GM18511 (cell line): Measurements from ENCODE around the gene TRMT1L.

ENCODE experiments used
- ATAC-seq: cut with Tn5 transposase; IDR thresholded peaks from one replicate; pipeline ENCODE4 v1.9.1; 2021; ENCODE audit warnings: mild to moderate bottlenecking, moderate library complexity; ENCODE audit not compliant: unreplicated experiment

TRMT1L gene

DNA sequence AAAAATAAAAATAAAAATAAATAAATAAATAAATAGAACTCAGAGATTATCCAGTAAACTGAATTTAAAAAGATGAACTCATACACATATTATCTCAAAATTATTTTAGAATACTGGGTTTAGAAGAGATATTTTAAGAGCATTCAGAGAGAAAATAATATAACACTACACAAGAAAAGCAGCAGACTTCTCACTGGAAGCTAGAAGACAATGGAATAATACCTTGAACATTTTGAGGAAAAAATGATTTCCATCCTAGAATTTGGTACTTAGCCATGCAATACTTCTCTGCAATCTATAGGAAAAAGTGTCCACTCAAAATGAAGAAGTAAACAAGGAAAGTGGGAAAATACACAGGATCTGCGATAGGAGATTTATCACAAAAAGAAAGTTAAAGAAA, 24.2 kb downstream of the TRMT1L start:
- no peak for ATAC-seq

GRCh38 chr1:185129708-185130107, 27.0 kb downstream of the TRMT1L start:
- no peak for ATAC-seq

GRCh38 chr1:185112356-185112755, 44.4 kb downstream of the TRMT1L start:
- no peak for ATAC-seq

GRCh38 chr1:185111873-185112272, 44.9 kb downstream of the TRMT1L start:
- no peak for ATAC-seq

- ATAC-seq, result no peak
Observed at GRCh38 chr1:185110145-185110544, 46.6 kb downstream of the TRMT1L start.

- no peak for ATAC-seq
Observed at GRCh38 chr1:185108321-185108720, 48.4 kb downstream of the TRMT1L start.

DNA sequence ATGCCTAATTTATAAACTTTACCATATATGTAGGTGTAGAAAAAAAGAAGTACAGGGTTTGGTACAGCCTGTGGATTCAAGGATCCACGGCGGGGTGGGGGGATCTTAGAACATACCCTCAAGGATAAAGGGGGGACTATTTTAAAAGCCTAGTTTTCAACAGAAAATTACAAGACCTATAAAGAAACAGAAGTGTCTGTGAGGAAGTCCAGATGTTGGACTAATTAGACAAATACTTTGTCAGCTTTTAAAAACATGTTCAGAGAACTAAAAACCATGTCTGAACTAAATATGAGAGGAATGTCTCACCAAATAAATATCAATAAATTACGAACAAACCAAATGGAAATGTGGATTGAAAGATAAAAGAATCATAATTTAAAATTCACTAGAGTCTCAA, 51.6 kb downstream of the TRMT1L start:
- no peak for ATAC-seq

DNA sequence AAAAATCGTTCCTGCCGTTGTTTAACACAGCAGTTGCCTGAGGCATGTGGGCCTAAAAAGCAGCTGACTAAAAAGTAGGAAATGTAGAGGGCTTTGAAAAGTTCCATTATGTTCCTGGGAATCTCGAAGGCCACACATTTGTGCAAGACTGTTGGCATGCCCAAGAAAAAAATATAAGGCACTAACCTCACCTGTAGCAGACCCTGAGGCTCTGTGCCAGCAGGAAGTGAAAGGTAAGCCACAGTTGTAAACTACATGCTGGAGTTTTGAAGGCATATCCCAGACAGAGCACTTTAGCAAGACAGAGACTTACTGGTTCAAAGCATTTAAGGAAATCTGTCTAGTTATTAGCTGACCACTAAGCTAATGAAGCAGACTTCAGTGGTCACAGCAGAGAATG, 52.7 kb downstream of the TRMT1L start:
- ATAC-seq, result no peak

DNA sequence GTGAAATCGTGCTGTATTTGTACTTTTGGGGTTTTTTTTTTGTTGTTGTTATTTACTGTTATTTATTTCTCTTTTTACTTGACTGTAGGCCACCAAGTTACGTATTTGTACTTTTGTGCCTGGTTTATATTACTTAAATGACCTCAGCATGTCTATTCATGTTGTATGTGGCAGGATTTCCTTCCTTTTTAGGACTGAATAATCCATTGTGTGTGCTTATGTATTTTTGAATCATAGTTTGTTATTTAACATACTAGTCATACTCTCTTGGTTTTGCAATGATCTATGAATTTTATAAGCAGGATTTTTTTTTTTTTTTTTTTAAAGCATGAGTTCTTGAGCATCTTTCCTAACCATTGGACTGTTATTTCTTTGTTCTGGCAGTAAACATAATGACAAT, 60.2 kb downstream of the TRMT1L start:
- no peak for ATAC-seq

DNA sequence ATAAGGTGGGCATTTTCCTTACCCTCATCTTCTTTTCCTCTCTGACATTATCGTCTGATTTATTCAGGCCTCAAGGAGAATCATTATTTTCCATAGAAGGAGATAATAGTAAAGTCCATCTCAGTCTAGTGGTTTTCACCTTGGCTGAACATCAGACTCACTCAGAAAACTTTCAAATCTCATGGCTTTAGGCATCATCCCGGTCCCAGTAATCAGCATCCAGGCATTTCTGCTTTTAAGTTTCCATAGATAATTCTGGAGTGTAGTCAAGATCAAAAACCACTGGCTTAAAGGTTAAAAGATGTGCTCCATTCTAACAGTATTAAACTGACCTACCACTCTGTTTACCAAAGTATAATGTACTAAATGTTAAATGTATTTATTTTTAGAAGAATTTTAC, 62.0 kb downstream of the TRMT1L start:
- ATAC-seq, result no peak

DNA sequence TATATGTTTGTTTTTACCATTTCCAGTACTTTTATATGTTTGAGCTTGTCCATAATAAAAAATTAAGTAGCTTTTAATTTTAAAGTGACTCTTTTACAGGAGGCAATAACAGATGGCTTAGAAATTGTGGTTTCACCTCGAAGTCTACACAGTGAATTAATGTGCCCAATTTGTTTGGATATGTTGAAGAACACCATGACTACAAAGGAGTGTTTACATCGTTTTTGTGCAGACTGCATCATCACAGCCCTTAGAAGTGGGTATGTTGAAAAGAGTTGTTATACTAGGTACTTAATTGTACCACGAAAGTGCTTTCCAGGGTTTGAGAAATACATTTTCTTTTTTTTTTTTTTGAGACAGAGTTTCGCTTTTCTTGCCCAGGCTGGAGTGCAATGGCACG, 65.3 kb downstream of the TRMT1L start:
- no peak for ATAC-seq

DNA sequence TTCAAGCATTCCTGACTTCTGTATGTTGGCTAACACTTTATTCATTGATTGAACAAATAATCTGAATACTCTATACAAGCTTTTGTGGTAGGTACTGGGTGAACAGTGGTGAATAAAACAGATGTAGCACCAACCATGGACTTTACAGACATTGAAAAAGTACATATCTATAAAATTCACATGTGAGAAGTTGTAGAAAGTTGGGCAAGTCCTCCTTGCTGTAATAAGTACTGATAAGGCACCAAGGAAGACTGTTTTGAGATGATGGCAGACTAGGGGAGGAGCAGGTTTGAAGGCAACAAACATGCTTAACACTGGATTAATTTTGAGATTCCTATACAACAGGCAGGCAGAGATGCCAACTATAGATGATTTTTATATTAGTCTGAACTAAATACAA, 69.0 kb downstream of the TRMT1L start:
- no peak for ATAC-seq

- ATAC-seq, result no peak
Observed at GRCh38 chr1:185087101-185087500, 69.7 kb downstream of the TRMT1L start.

DNA sequence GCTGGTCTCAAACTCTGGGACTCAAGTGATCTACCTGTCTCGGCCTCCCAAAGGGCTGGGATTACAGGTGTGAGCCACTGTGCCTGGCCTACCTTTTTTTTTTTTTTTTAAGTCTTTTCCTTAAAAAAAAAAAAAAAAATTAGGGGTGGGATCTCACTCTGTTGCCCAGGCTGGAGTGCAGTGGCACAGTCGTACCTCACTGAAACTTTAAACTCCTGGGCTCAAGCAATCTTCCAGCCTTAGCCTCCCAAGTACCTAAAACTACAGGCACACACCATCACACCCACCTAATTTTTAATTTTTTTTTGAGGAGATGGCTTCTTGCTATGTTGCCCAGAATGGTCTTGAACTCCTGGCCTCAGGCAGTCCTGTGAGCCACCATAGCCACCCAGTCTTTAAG, 72.9 kb downstream of the TRMT1L start:
- ATAC-seq, result no peak

- no peak for ATAC-seq
Observed at GRCh38 chr1:185080422-185080821, 76.3 kb downstream of the TRMT1L start.

GRCh38 chr1:185077374-185077773, 79.4 kb downstream of the TRMT1L start:
- ATAC-seq, result no peak

DNA sequence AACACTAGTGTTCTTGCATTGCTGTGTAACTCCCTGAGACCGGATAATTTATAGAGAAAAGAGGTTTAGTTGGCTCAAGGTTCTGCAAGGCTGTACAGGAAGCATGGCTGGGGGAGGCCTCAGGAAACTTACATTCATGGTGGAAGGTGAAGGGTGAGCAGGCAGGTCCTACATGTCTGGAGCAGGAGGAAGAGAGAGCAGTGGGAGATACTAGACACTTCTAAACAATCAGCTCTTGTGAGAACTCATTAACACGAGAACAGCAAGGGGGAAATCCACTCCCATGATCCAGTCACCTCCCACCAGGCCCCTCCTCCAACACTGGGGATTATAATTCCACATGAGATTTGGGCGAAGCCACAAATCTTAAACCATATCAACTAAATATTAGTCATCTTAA, 81.3 kb downstream of the TRMT1L start:
- no peak for ATAC-seq

GRCh38 chr1:185074307-185074706, 82.4 kb downstream of the TRMT1L start:
- no peak for ATAC-seq

DNA sequence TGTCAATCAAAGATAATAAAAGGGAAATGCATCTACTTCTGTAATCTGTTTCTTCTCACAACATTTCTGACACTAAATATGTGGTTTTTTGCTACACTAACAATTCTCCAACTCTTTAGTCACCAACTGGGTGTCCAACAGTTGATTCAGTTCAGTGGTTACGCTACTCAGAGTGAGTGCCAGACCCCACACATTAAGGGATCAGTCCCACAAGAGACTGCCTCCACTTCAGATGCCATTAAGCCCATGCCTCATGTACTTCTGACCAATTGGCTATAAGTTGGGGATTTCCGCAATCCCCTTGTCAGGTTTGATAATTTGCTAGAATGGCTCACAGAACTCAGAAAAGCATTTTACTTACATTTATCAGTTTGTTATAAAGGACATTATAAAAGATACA, 83.0 kb downstream of the TRMT1L start:
- ATAC-seq, result no peak

DNA sequence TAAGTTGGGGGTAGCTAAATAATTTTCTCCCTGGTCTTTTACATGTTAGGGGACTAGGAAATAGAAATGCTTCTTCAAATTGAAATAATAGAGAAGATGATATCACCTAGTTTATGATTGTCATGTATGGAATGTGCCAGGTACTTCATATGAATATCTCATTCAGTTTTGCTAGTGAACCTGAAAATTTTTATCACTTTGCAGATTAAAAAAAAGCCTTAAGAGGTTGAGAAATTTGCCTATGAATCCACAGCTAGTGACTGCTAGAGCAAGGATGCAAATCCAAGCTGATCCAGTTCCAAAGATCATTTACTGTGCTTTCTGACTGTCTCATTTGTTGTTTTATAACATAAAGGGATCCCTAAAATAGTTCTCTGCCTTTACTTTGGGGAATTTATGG, 86.7 kb downstream of the TRMT1L start:
- no peak for ATAC-seq

DNA sequence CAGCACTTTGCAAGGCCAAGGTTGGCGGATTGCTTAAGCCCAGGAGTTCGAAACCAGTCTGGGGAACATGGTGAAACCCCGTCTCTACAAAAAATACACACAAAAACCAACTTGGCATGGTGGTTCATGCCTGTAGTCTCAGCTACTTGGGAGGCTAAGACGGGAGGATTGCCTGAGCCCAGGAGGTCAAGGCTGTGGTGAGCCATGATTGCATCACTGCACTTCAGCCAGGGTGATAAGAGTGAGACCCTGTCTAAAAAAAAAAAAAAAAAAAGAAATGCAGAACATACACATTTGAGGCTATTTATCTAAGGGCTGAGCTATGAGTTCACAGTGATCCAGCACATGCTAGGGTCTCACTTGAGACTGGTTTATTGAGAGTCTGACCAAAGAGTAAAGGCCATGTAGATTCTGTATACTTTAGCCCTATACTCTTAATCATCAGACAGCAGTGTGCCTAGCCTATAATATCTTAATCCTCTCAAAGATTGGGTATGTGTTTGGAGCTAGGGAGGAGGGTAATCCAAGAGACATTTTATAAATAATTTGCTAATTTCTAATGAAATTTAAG, 87.5 kb downstream of the TRMT1L start:
- no peak for ATAC-seq

DNA sequence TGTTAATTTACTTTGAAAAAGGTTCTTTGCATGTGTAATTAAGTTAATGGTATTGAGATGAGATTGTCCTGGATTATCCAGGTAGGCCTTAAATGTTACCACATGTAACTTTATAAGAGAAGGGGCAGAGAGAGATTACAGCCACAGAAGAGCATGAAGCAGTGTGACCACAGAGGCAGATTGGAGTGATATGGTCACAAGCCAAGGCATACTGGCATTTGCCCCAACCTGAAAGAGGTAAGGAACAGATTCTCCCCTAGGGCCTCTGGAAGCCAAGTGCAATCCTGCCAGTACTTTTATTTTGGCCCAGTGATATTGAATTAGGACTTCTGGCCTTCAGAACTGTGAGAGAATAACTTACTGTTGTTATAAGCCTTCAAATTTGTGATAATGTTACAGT, 88.4 kb downstream of the TRMT1L start:
- no peak for ATAC-seq
